Sigmoid colon (tissue), 7 donors: ENCODE data around the gene ING4. TPM values are rescaled to one million over a fixed set of nuclear protein-coding genes. Genes with fewer than 3 reads are reported as not detected.

ENCODE experiments used
- DNase-seq: peaks from one replicate; pipeline ENCODE4 v3.0.0-alpha.2; 2019
- H3K27ac ChIP-seq, 4 donors: fragments of 200-600 bp; sonication (generic); one replicate each; pipeline ENCODE4 v1.5.1; 2016 to 2019; ENCODE audit warnings: mild to moderate bottlenecking in 1 of 4
- H3K27me3 ChIP-seq, 3 donors: fragments of 200-600 bp; sonication (generic); one replicate each; pipeline ENCODE4 v1.5.1; 2019; ENCODE audit warnings: mild to moderate bottlenecking in 1 of 3
- H3K36me3 ChIP-seq, 4 donors: fragments of 200-600 bp; sonication (generic); one replicate each; pipeline ENCODE4 v1.5.1; 2016 to 2019
- H3K4me1 ChIP-seq, 4 donors: fragments of 200-600 bp; sonication (generic); one replicate each; pipeline ENCODE4 v1.5.1; 2017 to 2019
- H3K4me3 ChIP-seq, 4 donors: fragments of 200-600 bp; sonication (generic); one replicate each; pipeline ENCODE4 v1.5.1; 2017 to 2019; ENCODE audit warnings: mild to moderate bottlenecking in 2 of 4, moderate library complexity in 1 of 4
- H3K9me3 ChIP-seq, 4 donors: fragments of 200-600 bp in 3 of 4; sonication (generic) in 3 of 4; one replicate each; pipeline versions ENCODE4 v1.5.1 to v1.6.1; 2013 to 2019
- EP300 ChIP-seq, 4 donors: sonication (generic); formaldehyde crosslinking; IDR thresholded peaks; one replicate each; pipeline ENCODE4 v1.6.1; 2017; ENCODE audit warnings: antibody characterized with exemption in 4 of 4
- POLR2A ChIP-seq, 2 donors: fragments of 450-650 bp; IDR thresholded peaks; one replicate each; pipeline ENCODE4 v1.6.1; 2016; ENCODE audit warnings: antibody characterized with exemption in 2 of 2, mild to moderate bottlenecking in 2 of 2, moderate library complexity in 2 of 2
- POLR2AphosphoS5 ChIP-seq, 4 donors: sonication (generic); formaldehyde crosslinking; IDR thresholded peaks; one replicate each; pipeline ENCODE4 v1.6.1; 2017; ENCODE audit warnings: antibody characterized with exemption in 4 of 4
- WGBS, 2 donors: extraction: QIAGEN DNeasy Blood & Tissue Kit; methylation state at CpG; one replicate each; pipeline ENCODE4 v1.1.7; 2013; 5-methylcytosine and 5-hydroxymethylcytosine counted together
- intact Hi-C: fragments of 100-400 bp; cut with DNase I; formaldehyde crosslinking; loops from one replicate; pipeline ENCODE4 v1.15.1; 2023
- polyA plus RNA-seq, 3 donors: library from polyadenylated mRNA; stranded (reverse); fragments of 200-250 nt; gene quantifications; one replicate each; pipeline ENCODE4 v1.2.3, GENCODE V29; 2013
- total RNA-seq, 4 donors: library from RNA; depleted of rRNA; stranded (reverse); fragments of >200 nt; gene quantifications; one replicate each; pipeline ENCODE4 v1.1.0, GENCODE V29; 2016
- TF ChIP-seq, protein P1 (sequence below), 4 experiments: fragments of 450-650 bp in 3 of 4; fragments of 200-600 bp in 1 of 4; IDR thresholded peaks; one replicate each; pipeline ENCODE4 v1.5.1; 2016 to 2019; ENCODE audit warnings: antibody characterized with exemption in 4 of 4, mild to moderate bottlenecking in 3 of 4, moderate library complexity in 2 of 4
- donor health status: healthy with polysubstance abuse.
- donor health status: Bipolar disorder and iron deficiency.
- donor health status: healthy.

ING4 gene
- total and polyA plus RNA-seq, 7 donors: 37.8 to 85.9 (median 59.5) TPM

DNA sequence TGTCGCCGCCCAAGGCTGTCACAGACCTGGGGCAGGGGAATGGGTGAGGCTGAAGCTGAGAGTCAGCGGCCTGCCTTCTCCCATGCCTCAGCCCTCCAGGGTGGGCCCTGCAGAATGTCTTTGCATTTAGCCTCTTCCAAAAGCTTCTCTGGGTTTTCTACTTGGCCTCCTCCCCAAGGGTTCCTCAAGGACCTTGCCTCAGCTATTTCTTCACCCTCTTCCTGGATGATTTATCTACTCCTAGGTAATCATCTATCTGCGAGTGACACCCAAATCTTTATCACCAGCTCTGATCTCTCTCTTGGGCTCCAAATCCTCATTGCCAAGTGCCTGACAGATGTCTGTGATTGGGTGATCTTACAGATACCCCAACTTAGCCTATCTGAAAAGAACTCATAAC lies 22.4 kb downstream of the ING4 start:
- intact Hi-C loops: no loop called here

DNA sequence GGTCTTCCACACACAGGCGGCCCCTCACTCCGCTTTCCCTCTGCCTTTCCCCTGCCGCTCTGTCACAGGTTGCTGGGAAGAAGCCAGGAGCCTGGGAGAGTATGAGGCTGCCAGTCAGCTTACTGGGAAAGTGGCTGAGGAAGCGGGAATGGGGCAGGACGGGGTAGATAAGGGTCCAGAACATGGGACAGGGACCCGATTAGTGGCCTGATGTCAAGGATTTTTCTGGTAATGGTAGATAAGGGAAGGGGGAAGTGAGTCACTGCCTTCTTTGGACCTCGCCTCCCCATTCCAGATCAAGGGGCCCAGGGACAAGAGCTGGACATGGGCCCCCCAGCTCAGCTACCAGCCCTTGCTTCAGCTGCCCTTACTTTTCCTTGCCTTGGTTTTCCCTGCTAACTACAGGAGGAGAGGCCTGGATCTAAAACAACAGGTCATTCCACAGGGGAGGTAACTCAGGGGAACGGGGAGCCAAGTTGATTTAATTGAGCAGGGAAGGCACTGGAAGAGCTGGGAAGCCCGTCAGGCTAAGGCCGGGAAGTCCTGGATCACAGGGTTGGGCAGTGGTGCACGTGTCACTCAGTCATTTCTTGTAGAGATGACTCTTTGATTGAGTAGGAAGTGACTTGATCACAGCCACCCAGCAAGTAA lies 23.6 kb downstream of the ING4 start:
- DNase-seq: no peak
- Histone ChIP-seq H3K36me3 (no peaks in the 10 kb centered on the region), H3K27ac (no peak overlapping the region), H3K4me1 (no peaks in the 10 kb centered on the region), H3K27me3 (no peaks in the 10 kb centered on the region), H3K9me3 (no peaks in the 10 kb centered on the region), H3K4me3 (no peak overlapping the region)
- intact Hi-C loops: no loop called here
- 87 to 89% methylated on average over 11 of the region's 11 CpGs for WGBS, 2 donors
- TF ChIP-seq, protein P1, sequence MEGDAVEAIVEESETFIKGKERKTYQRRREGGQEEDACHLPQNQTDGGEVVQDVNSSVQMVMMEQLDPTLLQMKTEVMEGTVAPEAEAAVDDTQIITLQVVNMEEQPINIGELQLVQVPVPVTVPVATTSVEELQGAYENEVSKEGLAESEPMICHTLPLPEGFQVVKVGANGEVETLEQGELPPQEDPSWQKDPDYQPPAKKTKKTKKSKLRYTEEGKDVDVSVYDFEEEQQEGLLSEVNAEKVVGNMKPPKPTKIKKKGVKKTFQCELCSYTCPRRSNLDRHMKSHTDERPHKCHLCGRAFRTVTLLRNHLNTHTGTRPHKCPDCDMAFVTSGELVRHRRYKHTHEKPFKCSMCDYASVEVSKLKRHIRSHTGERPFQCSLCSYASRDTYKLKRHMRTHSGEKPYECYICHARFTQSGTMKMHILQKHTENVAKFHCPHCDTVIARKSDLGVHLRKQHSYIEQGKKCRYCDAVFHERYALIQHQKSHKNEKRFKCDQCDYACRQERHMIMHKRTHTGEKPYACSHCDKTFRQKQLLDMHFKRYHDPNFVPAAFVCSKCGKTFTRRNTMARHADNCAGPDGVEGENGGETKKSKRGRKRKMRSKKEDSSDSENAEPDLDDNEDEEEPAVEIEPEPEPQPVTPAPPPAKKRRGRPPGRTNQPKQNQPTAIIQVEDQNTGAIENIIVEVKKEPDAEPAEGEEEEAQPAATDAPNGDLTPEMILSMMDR (IDR thresholded peaks at IDR 0.05): no peak
- no peak for TF ChIP-seq POLR2AphosphoS5 (IDR thresholded peaks at IDR 0.05)
- TF ChIP-seq EP300 (IDR thresholded peaks at IDR 0.05): no peak
- no peak for TF ChIP-seq POLR2A (IDR thresholded peaks at IDR 0.05)

More for the DNA sequence above, 22.4 kb downstream of the ING4 start:
- H3K4me1 ChIP-seq: no peaks in the 10 kb centered on the region
- no peak overlapping the region for H3K27ac ChIP-seq
- TF ChIP-seq POLR2A (IDR thresholded peaks at IDR 0.05): no peak
- TF ChIP-seq POLR2AphosphoS5 (IDR thresholded peaks at IDR 0.05): no peak
- TF ChIP-seq, protein P1 (IDR thresholded peaks at IDR 0.05): no peak
- no peak for TF ChIP-seq EP300 (IDR thresholded peaks at IDR 0.05)
- H3K4me3 ChIP-seq: no peak overlapping the region
- H3K36me3 ChIP-seq: no peaks in the 10 kb centered on the region
- no peak for DNase-seq
- no peaks in the 10 kb centered on the region for H3K9me3 ChIP-seq
- 87 to 96% methylated on average over 4 of the region's 4 CpGs for WGBS, 2 donors
- no peaks in the 10 kb centered on the region for H3K27me3 ChIP-seq

DNA sequence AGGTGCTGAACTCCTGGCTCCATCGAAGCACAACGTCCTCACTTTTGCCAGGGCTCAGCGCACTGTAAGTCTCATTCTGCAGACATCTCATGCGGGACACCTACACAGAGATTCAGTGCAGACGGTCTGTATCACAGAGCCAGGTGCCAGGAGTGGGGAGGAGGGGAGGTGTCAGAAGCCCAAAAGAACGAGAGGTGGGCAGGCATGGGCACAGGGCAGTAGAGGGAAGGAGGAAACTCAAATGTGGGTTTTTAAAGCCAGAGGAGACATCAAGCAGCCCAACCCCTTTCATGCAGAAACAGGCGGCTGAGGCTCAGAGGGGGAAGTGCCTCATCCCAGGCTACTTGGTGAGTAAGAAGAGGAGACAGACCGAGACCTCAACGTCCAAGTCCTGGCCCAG lies 24.6 kb downstream of the ING4 start:
- Histone ChIP-seq H3K9me3 (no peaks in the 10 kb centered on the region), H3K4me1 (no peaks in the 10 kb centered on the region), H3K36me3 (no peaks in the 10 kb centered on the region), H3K4me3 (no peak overlapping the region), H3K27me3 (no peaks in the 10 kb centered on the region), H3K27ac (no peak overlapping the region)
- no peak for DNase-seq
- intact Hi-C loops: no loop called here
- TF ChIP-seq EP300 (IDR thresholded peaks at IDR 0.05): no peak
- TF ChIP-seq POLR2A (IDR thresholded peaks at IDR 0.05): no peak
- no peak for TF ChIP-seq POLR2AphosphoS5 (IDR thresholded peaks at IDR 0.05)
- TF ChIP-seq, protein P1 (IDR thresholded peaks at IDR 0.05): no peak
- 69 to 86% methylated on average over 9 of the region's 9 CpGs for WGBS, 2 donors

DNA sequence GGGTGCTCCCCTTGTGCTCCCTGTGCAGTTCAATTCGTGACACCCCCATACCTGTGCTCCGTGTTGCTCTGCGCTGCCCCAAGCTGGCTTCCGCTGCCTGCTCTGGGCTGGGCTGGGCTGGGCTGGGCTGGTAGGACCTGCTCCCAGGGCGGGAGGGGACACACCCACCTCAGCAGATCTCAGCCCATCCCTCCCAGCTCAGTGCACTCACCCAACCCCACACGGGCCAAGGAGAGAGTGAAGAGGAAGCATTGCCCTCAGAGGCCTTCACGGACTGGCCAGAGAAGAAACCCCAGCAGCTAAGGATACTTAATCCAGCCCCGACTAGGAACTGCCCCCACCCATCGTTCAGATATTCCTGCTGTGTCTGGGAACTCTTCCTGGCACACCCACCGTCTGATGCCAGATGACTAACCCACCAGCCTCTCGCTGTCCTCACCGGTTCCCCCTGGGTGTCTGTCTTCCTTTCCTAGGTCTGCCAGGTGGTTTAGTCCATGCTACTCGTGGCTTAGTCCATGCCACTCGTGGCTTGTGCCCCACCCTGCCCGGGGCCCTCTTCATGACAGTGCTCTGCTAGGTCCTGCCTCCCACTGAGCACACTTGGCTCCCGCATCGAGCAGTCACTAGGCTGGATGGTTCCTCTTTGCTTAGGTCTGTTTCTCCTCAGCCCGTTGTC lies 26.9 kb downstream of the ING4 start, which contains the start of gene LPAR5:
TSS of gene LPAR5 (minus strand) at position 104 of the 676 bp plus-strand sequence. CDS start 14,711 bp downstream, outside the sequence.
- Histone ChIP-seq H3K36me3 (no peaks in the 10 kb centered on the region), H3K9me3 (no peaks in the 10 kb centered on the region), H3K4me3 (no peak within 1 kb of the TSS), H3K4me1 (peaks cover 0 to 8% (median 2%) of the 10 kb centered on the region in 4 donors), H3K27me3 (no peaks in the 10 kb centered on the region), H3K27ac (peak within 1 kb of the TSS in 1 of 4 donors; percentile 19)
- WGBS, 2 donors: 23 to 37% methylated on average over 18 of the region's 18 CpGs
- no peak for DNase-seq
- peak in 1 of 4 donors; percentile 44 for TF ChIP-seq POLR2AphosphoS5 (IDR thresholded peaks at IDR 0.05)
- TF ChIP-seq POLR2A (IDR thresholded peaks at IDR 0.05): peak in 1 of 2 donors; percentile 64
- no peak for TF ChIP-seq EP300 (IDR thresholded peaks at IDR 0.05)
- TF ChIP-seq, protein P1 (IDR thresholded peaks at IDR 0.05): no peak
- intact Hi-C loops: no loop called here
